SK-N-SH (cell line): ENCODE measurements around the gene EXD2. TPM values are rescaled to one million over a fixed set of nuclear protein-coding genes. Genes with fewer than 3 reads are reported as not detected.

Experiments used
- CTCF ChIA-PET: fragments of 300-600, 350-600 bp; formaldehyde crosslinking; extraction: SDS; loops from one replicate; lab custom pipeline; 2021; lab: Yijun Ruan, JAX
- POLR2A ChIA-PET: fragments of 350-600 bp; sonication (Branson Sonifier 250); formaldehyde crosslinking; extraction: SDS; loops from one replicate; lab custom pipeline; 2020; ENCODE audit warnings: antibody characterized with exemption, inconsistent platforms; lab: Yijun Ruan, JAX
- DNase-seq: peaks from one replicate; pipeline ENCODE4 v3.0.0; 2012
- H2AFZ ChIP-seq: fragments of 200-600 bp; sonication (generic); 2 replicates; pipeline ENCODE4 v1.8.1; 2016; ENCODE audit warnings: antibody characterized with exemption, mild to moderate bottlenecking, low read depth
- H3F3A ChIP-seq: fragments of 200-600 bp; sonication (generic); replicated peaks from 2 replicates; pipeline ENCODE3; 2016; ENCODE audit warnings: antibody characterized with exemption, mild to moderate bottlenecking; ENCODE audit not compliant: insufficient read depth
- H3K27ac ChIP-seq, 2 experiments: fragments of 200-500 bp in 1 of 2; fragments of 200-600 bp in 1 of 2; sonication (Bioruptor generic) in 1 of 2; sonication (generic), shearing (Covaris generic) in 1 of 2; 2 replicates each; pipeline versions ENCODE4 v1.5.1 to v1.6.1; 2014 to 2016; ENCODE audit warnings: low read depth in 2 of 2, inconsistent platforms in 1 of 2, low read length in 1 of 2, mild to moderate bottlenecking in 1 of 2, mixed read lengths in 1 of 2
- H3K27me3 ChIP-seq: fragments of 200-600 bp; sonication (generic), shearing (Covaris generic); 2 replicates; pipeline ENCODE4 v1.6.1; 2016; ENCODE audit warnings: mixed run types; ENCODE audit not compliant: insufficient read depth
- H3K36me3 ChIP-seq, 2 experiments: fragments of 200-500 bp in 1 of 2; fragments of 200-600 bp in 1 of 2; sonication (Bioruptor generic) in 1 of 2; sonication (generic) in 1 of 2; replicated peaks in 1 of 2; 2 replicates each; pipeline versions ENCODE3 to v1.5.1; 2014 to 2016; ENCODE audit warnings: low read length in 1 of 2, mild to moderate bottlenecking in 1 of 2; ENCODE audit not compliant: insufficient read depth in 2 of 2, control insufficient read depth in 1 of 2
- H3K4me1 ChIP-seq, 2 experiments: fragments of 200-500 bp in 1 of 2; fragments of 200-600 bp in 1 of 2; sonication (Bioruptor generic) in 1 of 2; sonication (generic), shearing (Covaris generic) in 1 of 2; 2 replicates each; pipeline versions ENCODE4 v1.5.1 to v1.6.1; 2014 to 2016; ENCODE audit warnings: low read depth in 1 of 2, low read length in 1 of 2, mixed run types in 1 of 2; ENCODE audit not compliant: insufficient read depth in 2 of 2, control insufficient read depth in 1 of 2
- H3K4me2 ChIP-seq: fragments of 200-600 bp; sonication (generic), shearing (Covaris generic); 2 replicates; pipeline ENCODE4 v1.6.1; 2017; ENCODE audit warnings: mixed run types
- H3K4me3 ChIP-seq, 2 experiments: fragments of 200-500 bp in 1 of 2; fragments of 200-600 bp in 1 of 2; sonication (Bioruptor generic) in 1 of 2; sonication (generic), shearing (Covaris generic) in 1 of 2; 2 replicates each; pipeline versions ENCODE4 v1.5.1 to v1.8.1; 2014 to 2016; ENCODE audit warnings: low read depth in 2 of 2, inconsistent platforms in 1 of 2, low read length in 1 of 2, mild to moderate bottlenecking in 1 of 2, mixed read lengths in 1 of 2, moderate library complexity in 1 of 2
- H3K79me2 ChIP-seq: fragments of 200-600 bp; sonication (generic); 2 replicates; pipeline ENCODE4 v1.8.1; 2017; ENCODE audit warnings: mild to moderate bottlenecking; ENCODE audit not compliant: insufficient read depth
- H3K9ac ChIP-seq: fragments of 200-600 bp; sonication (generic); 2 replicates; pipeline ENCODE4 v1.6.1; 2017; ENCODE audit warnings: mixed run types
- H3K9me2 ChIP-seq: fragments of 200-600 bp; sonication (generic); 2 replicates; pipeline ENCODE4 v1.6.1; 2017; ENCODE audit warnings: mixed run types
- H3K9me3 ChIP-seq: fragments of 200-600 bp; sonication (generic); 2 replicates; pipeline ENCODE4 v1.6.1; 2017; ENCODE audit warnings: mixed run types, mild to moderate bottlenecking, moderate library complexity
- H4K20me1 ChIP-seq: fragments of 200-600 bp; sonication (generic); 2 replicates; pipeline ENCODE4 v1.6.1; 2017; ENCODE audit warnings: mild to moderate bottlenecking, mixed run types; ENCODE audit not compliant: insufficient read depth
- GABPA ChIP-seq: IDR thresholded peaks from 2 replicates; pipeline ENCODE4 v1.4.0; 2012; ENCODE audit warnings: low read depth, mild to moderate bottlenecking
- JUND ChIP-seq: IDR thresholded peaks from 2 replicates; pipeline ENCODE4 v1.4.0; 2012
- PBX3 ChIP-seq: IDR thresholded peaks from 2 replicates; pipeline ENCODE4; 2012
- POLR2AphosphoS5 ChIP-seq: IDR thresholded peaks from 2 replicates; pipeline ENCODE4 v1.6.1; 2012; ENCODE audit warnings: low read depth, low read length
- RXRA ChIP-seq: IDR thresholded peaks from 2 replicates; pipeline ENCODE4 v1.4.0; 2012; ENCODE audit warnings: low read depth, mild to moderate bottlenecking, borderline replicate concordance
- USF1 ChIP-seq: IDR thresholded peaks from 2 replicates; pipeline ENCODE4 v1.4.0; 2012; ENCODE audit warnings: low read depth, borderline replicate concordance
- WGBS: methylation state at CpG from one replicate; pipeline ENCODE4 v1.1.6; 2017; ENCODE audit warnings: low lambda C conversion rate; 5-methylcytosine and 5-hydroxymethylcytosine counted together
- polyA plus RNA-seq, 3 experiments: library from polyadenylated mRNA; depleted of rRNA; stranded (reverse); fragments of >200 nt; gene quantifications; 2 replicates each; pipeline ENCODE4 v1.2.3, GENCODE V29; 2012

The EXD2 gene
- polyA plus RNA-seq, 1 of the 3 experiments (the other 2 are of a cell fraction), result 15.1 TPM

- DNase-seq, result no peak
- no peaks in the 10 kb centered on the region for H3K9me3 ChIP-seq
- H3K9me2 ChIP-seq, result no peaks in the 10 kb centered on the region
- TF ChIP-seq RXRA (no peak), USF1 (no peak)
- H3K27me3 ChIP-seq, result no peaks in the 10 kb centered on the region
- 77% methylated on average over 1 of the region's 1 CpG for WGBS
- H3K27ac ChIP-seq, result peak overlapping the region in 1 of 2 experiments; percentile 58; a peak in 2 of 4 replicates
- POLR2A ChIA-PET, result no interaction called here
- H3K4me1 ChIP-seq, result no peaks in the 10 kb centered on the region; a peak in 1 of 4 replicates
- H3K79me2 ChIP-seq, result no peaks in the 10 kb centered on the region
- H3K4me3 ChIP-seq, result no peak overlapping the region
- CTCF ChIA-PET, result no interaction called here
- H3K36me3 ChIP-seq, result no peaks in the 10 kb centered on the region
- H4K20me1 ChIP-seq, result no peaks in the 10 kb centered on the region
- H2AFZ ChIP-seq, result no peak overlapping the region
- H3F3A ChIP-seq, result peaks cover 13% of the 10 kb centered on the region
- no peak overlapping the region for H3K4me2 ChIP-seq
- no peak overlapping the region for H3K9ac ChIP-seq
Measured at GRCh38 chr14:69269381-69269780, 78.1 kb downstream of the EXD2 start.

DNA sequence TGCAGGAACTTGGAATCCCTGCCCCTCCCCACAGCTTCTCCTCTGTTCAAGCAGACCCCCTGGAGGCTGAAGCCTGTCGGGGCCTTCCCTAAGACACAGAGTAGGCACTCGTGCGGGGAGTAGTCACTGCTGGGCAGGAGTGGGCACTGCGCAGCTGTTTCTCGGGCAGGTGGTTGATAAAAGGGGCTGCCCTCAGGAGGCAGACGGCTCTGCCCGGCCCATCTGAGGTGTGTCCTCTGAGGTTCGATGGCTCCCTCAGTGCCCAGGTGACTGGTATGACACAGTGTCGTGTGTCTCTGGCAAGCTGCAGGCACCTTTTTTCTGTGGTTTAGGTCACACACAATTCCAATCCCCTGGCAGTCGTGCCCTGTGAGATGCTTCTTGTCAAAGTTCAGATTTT is 78.8 kb downstream of the EXD2 start:
- POLR2A ChIA-PET, result no interaction called here

More for the DNA sequence above, 78.8 kb downstream of the EXD2 start:
- 96% methylated on average over 10 of the region's 10 CpGs for WGBS
- no peaks in the 10 kb centered on the region for H3K9me2 ChIP-seq
- TF ChIP-seq PBX3, result no peak
- no peak for TF ChIP-seq GABPA
- TF ChIP-seq JUND, result no peak
- TF ChIP-seq USF1, result no peak
- TF ChIP-seq POLR2AphosphoS5, result no peak
- TF ChIP-seq, all 33 proteins: peak for 0
- Histone ChIP-seq H3K9ac (no peak overlapping the region), H3K4me2 (no peak overlapping the region), H3K4me1 (no peaks in the 10 kb centered on the region), H3K27me3 (no peaks in the 10 kb centered on the region), H3K27ac (no peak overlapping the region), H3K9me3 (no peaks in the 10 kb centered on the region), H2AFZ (no peak overlapping the region), H3K79me2 (no peaks in the 10 kb centered on the region), H4K20me1 (no peaks in the 10 kb centered on the region), H3F3A (peaks cover 13% of the 10 kb centered on the region), H3K4me3 (no peak overlapping the region), H3K36me3 (no peaks in the 10 kb centered on the region)
- CTCF ChIA-PET, result interaction anchor here (1.0 kb wide), 1 partner anchor 9 kb away, joined by 3 read pairs; no protein-coding TSS in a partner anchor
- no peak for DNase-seq
